HepG2 (cell line): ENCODE measurements around the gene HSD11B1L. TPM values are rescaled to one million over a fixed set of nuclear protein-coding genes. Genes with fewer than 3 reads are reported as not detected.
A peak's percentile ranks its signal among the peaks of the same experiment; 100 is the strongest.

ENCODE experiments used
- ARNT ChIP-seq: fragments of 450-650 bp; IDR thresholded peaks from 2 replicates; pipeline ENCODE4 v1.6.1; 2017
- FIP1L1 ChIP-seq: fragments of 200-400 bp; formaldehyde crosslinking; IDR thresholded peaks from 2 replicates; pipeline ENCODE4 v1.6.1; 2018; ENCODE audit warnings: low read depth, mild to moderate bottlenecking, low read length, moderate library complexity, borderline replicate concordance; ENCODE audit not compliant: insufficient read depth
- HES4 ChIP-seq: sonication (generic); formaldehyde crosslinking; IDR thresholded peaks from 2 replicates; pipeline ENCODE4 v1.9.0; 2021; ENCODE audit warnings: mild to moderate bottlenecking, missing genetic modification reagents, borderline replicate concordance
- HIVEP1 ChIP-seq: sonication (generic); formaldehyde crosslinking; IDR thresholded peaks from 2 replicates; pipeline ENCODE4 v1.4.0; 2020; ENCODE audit warnings: mild to moderate bottlenecking, missing genetic modification reagents
- HNRNPL ChIP-seq: fragments of 200-400 bp; formaldehyde crosslinking; IDR thresholded peaks from 2 replicates; pipeline ENCODE4 v1.6.1; 2017; ENCODE audit warnings: mild to moderate bottlenecking, low read depth, low read length
- KDM4B ChIP-seq: sonication (generic); formaldehyde crosslinking; IDR thresholded peaks from 2 replicates; pipeline ENCODE4 v1.4.0; 2020; ENCODE audit warnings: missing genetic modification reagents
- KDM5B ChIP-seq: sonication (generic); formaldehyde crosslinking; IDR thresholded peaks from 2 replicates; pipeline ENCODE4 v1.4.0; 2020; ENCODE audit warnings: missing genetic modification reagents, mild to moderate bottlenecking, borderline replicate concordance
- KLF11 ChIP-seq: IDR thresholded peaks from 2 replicates; pipeline ENCODE4 v1.6.1; 2016; ENCODE audit warnings: missing compliant biosample characterization
- MEIS1 ChIP-seq: sonication (generic); formaldehyde crosslinking; IDR thresholded peaks from 2 replicates; pipeline ENCODE4 v1.9.0; 2021; ENCODE audit warnings: mild to moderate bottlenecking, missing genetic modification reagents, moderate library complexity, borderline replicate concordance
- NR2F1 ChIP-seq, 2 experiments: fragments of 450-650 bp in 1 of 2; formaldehyde crosslinking in 1 of 2; IDR thresholded peaks; 2 replicates each; pipeline versions ENCODE4 v1.5.0 to v1.6.1; 2016 to 2020; ENCODE audit warnings: mild to moderate bottlenecking in 1 of 2, missing compliant biosample characterization in 1 of 2, missing genetic modification reagents in 1 of 2, moderate library complexity in 1 of 2
- NRL ChIP-seq: sonication (generic); formaldehyde crosslinking; IDR thresholded peaks from 2 replicates; pipeline ENCODE4 v1.5.0; 2020; ENCODE audit warnings: missing genetic modification reagents, mild to moderate bottlenecking, moderate library complexity, borderline replicate concordance
- PAF1 ChIP-seq: IDR thresholded peaks from 2 replicates; pipeline ENCODE4 v1.6.1; 2016; ENCODE audit warnings: missing genetic modification reagents, missing compliant biosample characterization
- PRPF4 ChIP-seq: fragments of 200-400 bp; formaldehyde crosslinking; IDR thresholded peaks from 2 replicates; pipeline ENCODE4 v1.6.1; 2016; ENCODE audit warnings: low read length, low read depth; ENCODE audit not compliant: poor library complexity, severe bottlenecking
- SMAD1 ChIP-seq: sonication (generic); formaldehyde crosslinking; IDR thresholded peaks from 2 replicates; pipeline ENCODE4 v1.4.0; 2020; ENCODE audit warnings: missing genetic modification reagents, low read depth, mild to moderate bottlenecking, borderline replicate concordance
- SMARCC2 ChIP-seq: fragments of 450-650 bp; IDR thresholded peaks from 2 replicates; pipeline ENCODE4 v1.6.1; 2017; ENCODE audit warnings: antibody characterized with exemption, mild to moderate bottlenecking
- TOPORS ChIP-seq: sonication (generic); formaldehyde crosslinking; IDR thresholded peaks from 2 replicates; pipeline ENCODE4 v1.8.0; 2023; ENCODE audit warnings: mild to moderate bottlenecking, missing genetic modification reagents
- ZFX ChIP-seq: sonication (generic); formaldehyde crosslinking; IDR thresholded peaks from 2 replicates; pipeline ENCODE4 v1.4.0; 2020; ENCODE audit warnings: mild to moderate bottlenecking, low read depth, missing genetic modification reagents, moderate library complexity
- ZNF451 ChIP-seq: sonication (generic); formaldehyde crosslinking; IDR thresholded peaks from 2 replicates; pipeline ENCODE4 v1.5.0; 2020; ENCODE audit warnings: mild to moderate bottlenecking, missing genetic modification reagents
- ZNF572 ChIP-seq: sonication (generic); formaldehyde crosslinking; IDR thresholded peaks from 2 replicates; pipeline ENCODE4 v1.5.1; 2020; ENCODE audit warnings: mild to moderate bottlenecking, missing genetic modification reagents
- ZNF781 ChIP-seq: sonication (generic); formaldehyde crosslinking; IDR thresholded peaks from 2 replicates; pipeline ENCODE4 v1.5.1; 2020; ENCODE audit warnings: borderline replicate concordance, mild to moderate bottlenecking, missing genetic modification reagents; ENCODE audit errors: not compliant biosample characterization
- polyA plus RNA-seq, 8 experiments: library from polyadenylated mRNA; depleted of rRNA in 3 of 8; stranded (reverse) in 7 of 8; unstranded in 1 of 8; fragments of >200 nt; fragmentation: Illumina TruSeq in 4 of 8; extraction: Trizol in 4 of 8; gene quantifications; 2 replicates each; pipeline versions ENCODE4 v1.2.1 to v1.2.3, GENCODE V29; 2011 to 2016; ENCODE audit warnings: low read depth in 4 of 8, missing spikeins in 1 of 8, mixed read lengths in 1 of 8; ENCODE audit not compliant: insufficient read depth in 1 of 8
- total RNA-seq, 5 experiments: library from RNA; depleted of rRNA; stranded (reverse); fragments of >200 nt; fragmentation: Illumina TruSeq; extraction: Trizol; gene quantifications; 2 replicates each; pipeline ENCODE4 v1.2.3, GENCODE V29; 2016; ENCODE audit warnings: low read depth in 1 of 5
- TF ChIP-seq, protein P1 (sequence below): sonication (generic); formaldehyde crosslinking; IDR thresholded peaks from 2 replicates; pipeline ENCODE4 v1.5.1; 2020; ENCODE audit warnings: mild to moderate bottlenecking, missing genetic modification reagents
- TF ChIP-seq, protein P2 (sequence below): sonication (generic); formaldehyde crosslinking; IDR thresholded peaks from 2 replicates; pipeline ENCODE4 v1.9.0; 2021; ENCODE audit warnings: missing genetic modification reagents, borderline replicate concordance

The HSD11B1L gene
- total and polyA plus RNA-seq, 2 of the 13 experiments (the other 11 are each of a cell fraction or from before 2014, with no cell fraction given) = 2.8 to 3.9 TPM

DNA sequence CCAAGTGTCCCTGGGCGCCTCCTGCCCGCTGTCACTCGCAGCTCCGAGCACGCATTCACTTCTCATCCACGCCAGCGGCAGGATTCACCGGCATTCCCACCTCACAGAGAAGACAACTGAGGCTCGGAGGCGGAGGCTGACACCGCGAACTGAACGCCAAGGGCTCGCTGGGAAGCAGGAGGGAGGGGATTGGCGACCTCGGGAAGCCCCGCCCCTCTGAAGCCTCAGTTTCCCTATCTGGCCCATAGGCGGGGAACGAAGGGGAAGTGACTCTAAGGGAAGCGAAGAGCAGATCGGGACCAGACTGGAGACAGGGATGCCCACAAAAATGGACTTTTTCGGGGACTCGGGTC lies 767 bp upstream of the HSD11B1L start (continued):
- TF ChIP-seq, protein P1, sequence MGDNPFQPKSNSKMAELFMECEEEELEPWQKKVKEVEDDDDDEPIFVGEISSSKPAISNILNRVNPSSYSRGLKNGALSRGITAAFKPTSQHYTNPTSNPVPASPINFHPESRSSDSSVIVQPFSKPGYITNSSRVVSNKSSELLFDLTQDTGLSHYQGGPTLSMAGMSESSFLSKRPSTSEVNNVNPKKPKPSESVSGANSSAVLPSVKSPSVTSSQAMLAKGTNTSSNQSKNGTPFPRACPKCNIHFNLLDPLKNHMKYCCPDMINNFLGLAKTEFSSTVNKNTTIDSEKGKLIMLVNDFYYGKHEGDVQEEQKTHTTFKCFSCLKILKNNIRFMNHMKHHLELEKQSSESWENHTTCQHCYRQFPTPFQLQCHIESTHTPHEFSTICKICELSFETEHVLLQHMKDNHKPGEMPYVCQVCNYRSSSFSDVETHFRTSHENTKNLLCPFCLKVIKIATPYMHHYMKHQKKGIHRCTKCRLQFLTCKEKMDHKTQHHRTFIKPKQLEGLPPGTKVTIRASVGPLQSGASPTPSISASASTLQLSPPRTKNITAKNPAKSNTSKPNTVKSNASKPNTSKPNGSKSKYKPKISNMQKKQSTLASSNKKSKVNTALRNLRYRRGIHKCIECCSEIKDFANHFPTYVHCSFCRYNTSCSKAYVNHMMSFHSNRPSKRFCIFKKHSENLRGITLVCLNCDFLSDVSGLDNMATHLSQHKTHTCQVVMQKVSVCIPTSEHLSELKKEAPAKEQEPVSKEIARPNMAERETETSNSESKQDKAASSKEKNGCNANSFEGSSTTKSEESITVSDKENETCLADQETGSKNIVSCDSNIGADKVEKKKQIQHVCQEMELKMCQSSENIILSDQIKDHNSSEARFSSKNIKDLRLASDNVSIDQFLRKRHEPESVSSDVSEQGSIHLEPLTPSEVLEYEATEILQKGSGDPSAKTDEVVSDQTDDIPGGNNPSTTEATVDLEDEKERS = no peak
- TF ChIP-seq HES4 = no peak
- TF ChIP-seq PAF1 (CRISPR knock-in tag) = no peak
- no peak for TF ChIP-seq ZFX
- TF ChIP-seq HNRNPL = no peak
- peak; percentile 65 for TF ChIP-seq ZNF781
- no peak for TF ChIP-seq KLF11 (CRISPR knock-in tag)
- TF ChIP-seq NRL (CRISPR knock-in tag) = peak; percentile 21; the same call in 1 of the 2 replicates
- TF ChIP-seq SMARCC2 = no peak
- no peak for TF ChIP-seq PRPF4
- TF ChIP-seq KDM5B (CRISPR knock-in tag) = peak; percentile 64; the same call in 1 of the 2 replicates
- TF ChIP-seq HIVEP1 (CRISPR knock-in tag) = peak; percentile 45
- TF ChIP-seq, protein P2, sequence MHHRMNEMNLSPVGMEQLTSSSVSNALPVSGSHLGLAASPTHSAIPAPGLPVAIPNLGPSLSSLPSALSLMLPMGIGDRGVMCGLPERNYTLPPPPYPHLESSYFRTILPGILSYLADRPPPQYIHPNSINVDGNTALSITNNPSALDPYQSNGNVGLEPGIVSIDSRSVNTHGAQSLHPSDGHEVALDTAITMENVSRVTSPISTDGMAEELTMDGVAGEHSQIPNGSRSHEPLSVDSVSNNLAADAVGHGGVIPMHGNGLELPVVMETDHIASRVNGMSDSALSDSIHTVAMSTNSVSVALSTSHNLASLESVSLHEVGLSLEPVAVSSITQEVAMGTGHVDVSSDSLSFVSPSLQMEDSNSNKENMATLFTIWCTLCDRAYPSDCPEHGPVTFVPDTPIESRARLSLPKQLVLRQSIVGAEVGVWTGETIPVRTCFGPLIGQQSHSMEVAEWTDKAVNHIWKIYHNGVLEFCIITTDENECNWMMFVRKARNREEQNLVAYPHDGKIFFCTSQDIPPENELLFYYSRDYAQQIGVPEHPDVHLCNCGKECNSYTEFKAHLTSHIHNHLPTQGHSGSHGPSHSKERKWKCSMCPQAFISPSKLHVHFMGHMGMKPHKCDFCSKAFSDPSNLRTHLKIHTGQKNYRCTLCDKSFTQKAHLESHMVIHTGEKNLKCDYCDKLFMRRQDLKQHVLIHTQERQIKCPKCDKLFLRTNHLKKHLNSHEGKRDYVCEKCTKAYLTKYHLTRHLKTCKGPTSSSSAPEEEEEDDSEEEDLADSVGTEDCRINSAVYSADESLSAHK (CRISPR knock-in tag) = no peak
- 0 out of 2 replicates have a peak, but pooled peaks have one; percentile 15 for TF ChIP-seq KDM4B (CRISPR knock-in tag)
- TF ChIP-seq ZNF572 (CRISPR knock-in tag) = 0 out of 2 replicates have a peak, but pooled peaks have one; percentile 44
- TF ChIP-seq TOPORS (CRISPR knock-in tag) = 0 out of 2 replicates have a peak, but pooled peaks have one; percentile 49
- 0 out of 2 replicates have a peak, but pooled peaks have one; percentile 61 for TF ChIP-seq MEIS1
- TF ChIP-seq NR2F1 (CRISPR knock-in tag; IDR thresholded peaks at IDR 0.05) = 0 out of 4 replicates have a peak, but pooled peaks of 1 of the 2 experiments have one; percentile 6
- peak; percentile 63; the same call in 1 of the 2 replicates for TF ChIP-seq SMAD1
- 0 out of 2 replicates have a peak, but pooled peaks have one; percentile 2 for TF ChIP-seq ZNF451 (CRISPR knock-in tag)
- TF ChIP-seq FIP1L1 = no peak
- TF ChIP-seq ARNT = no peak
